K562 (cell line): ENCODE measurements around the gene SMU1.

ENCODE experiments used
- RFX5 ChIP-seq: IDR thresholded peaks from 2 replicates; pipeline ENCODE4 v1.6.1; 2011; ENCODE audit warnings: low read depth, mild to moderate bottlenecking, improper control_type of control experiment, low read length
- ZC3H11A ChIP-seq: IDR thresholded peaks from 2 replicates; pipeline ENCODE4 v1.6.1; 2012; ENCODE audit warnings: low read depth, low read length, improper control_type of control experiment
- ZNF778 ChIP-seq: fragments of 450-650 bp; formaldehyde crosslinking; IDR thresholded peaks from 2 replicates; pipeline ENCODE4 v1.4.0; 2020; ENCODE audit warnings: mild to moderate bottlenecking, moderate library complexity

DNA sequence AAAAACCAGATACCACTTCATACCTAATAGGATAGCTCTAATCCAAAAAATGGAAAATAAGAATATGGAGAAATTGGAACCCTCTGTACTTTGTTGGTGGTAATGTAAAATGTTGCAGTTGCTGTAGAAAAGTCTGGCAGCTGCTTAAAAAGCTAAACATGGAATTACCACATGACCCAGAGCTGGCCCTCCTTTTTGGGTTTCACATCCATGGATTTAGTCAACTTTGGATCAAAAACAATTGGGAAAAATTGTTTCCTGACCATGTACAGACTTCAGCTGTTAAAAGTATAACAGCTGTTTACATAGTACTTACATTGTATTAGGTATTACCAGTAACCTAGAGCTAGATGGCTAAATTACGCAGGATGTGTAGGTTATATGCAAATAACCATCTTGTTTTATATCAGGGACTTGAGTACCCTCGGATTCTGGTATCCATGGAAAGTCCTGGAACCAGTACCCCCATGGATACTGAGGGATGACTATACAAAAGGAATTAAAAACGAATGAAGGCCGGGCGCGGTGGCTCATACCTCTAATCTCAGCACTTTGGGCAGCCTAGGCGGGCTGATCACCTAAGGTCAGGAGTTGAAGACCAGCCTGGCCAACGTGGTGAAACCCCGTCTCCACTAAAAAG is 35.6 kb downstream of the SMU1 start:
- TF ChIP-seq RFX5 (no peak), ZC3H11A (no peak), ZNF778 (CRISPR knock-in tag) (no peak)
